CD4-positive, alpha-beta T cell treated with Interleukin-2 at 100 ng/mL for 4 hours (primary cell): Measurements from ENCODE around the gene KIF14.
"Not testable (repeated sequence)": the region's sequence is repeated elsewhere in the genome, so short reads cannot be mapped to it uniquely, and the experiment has no call there.

Experiments used
- DNase-seq: peaks from one replicate; pipeline ENCODE4 v3.0.0-alpha.2; 2020; ENCODE audit warnings: low spot score

Gene KIF14

GRCh38 chr1:200538179-200538578 is 82.4 kb downstream of the KIF14 start:
- no peak for DNase-seq

DNA sequence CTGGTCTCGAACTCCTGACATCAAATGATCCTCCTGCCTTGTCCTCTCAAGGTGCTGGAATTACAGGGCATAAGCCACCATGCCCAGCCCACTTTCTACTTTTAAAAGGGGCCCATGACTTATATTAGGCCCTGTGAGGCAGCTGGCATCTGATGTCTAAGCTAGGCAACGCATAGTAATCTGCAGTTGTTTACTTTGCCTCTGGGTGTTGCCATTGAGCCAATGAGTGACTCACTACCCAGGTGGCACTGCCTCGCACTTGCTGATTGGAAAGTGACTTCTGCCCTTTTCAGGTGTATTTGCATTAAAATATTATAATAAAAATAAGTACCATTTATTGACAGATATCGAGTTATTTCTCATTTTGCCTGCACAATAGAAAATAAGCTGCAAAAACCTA is 84.9 kb downstream of the KIF14 start:
- peak; percentile 7 for DNase-seq

DNA sequence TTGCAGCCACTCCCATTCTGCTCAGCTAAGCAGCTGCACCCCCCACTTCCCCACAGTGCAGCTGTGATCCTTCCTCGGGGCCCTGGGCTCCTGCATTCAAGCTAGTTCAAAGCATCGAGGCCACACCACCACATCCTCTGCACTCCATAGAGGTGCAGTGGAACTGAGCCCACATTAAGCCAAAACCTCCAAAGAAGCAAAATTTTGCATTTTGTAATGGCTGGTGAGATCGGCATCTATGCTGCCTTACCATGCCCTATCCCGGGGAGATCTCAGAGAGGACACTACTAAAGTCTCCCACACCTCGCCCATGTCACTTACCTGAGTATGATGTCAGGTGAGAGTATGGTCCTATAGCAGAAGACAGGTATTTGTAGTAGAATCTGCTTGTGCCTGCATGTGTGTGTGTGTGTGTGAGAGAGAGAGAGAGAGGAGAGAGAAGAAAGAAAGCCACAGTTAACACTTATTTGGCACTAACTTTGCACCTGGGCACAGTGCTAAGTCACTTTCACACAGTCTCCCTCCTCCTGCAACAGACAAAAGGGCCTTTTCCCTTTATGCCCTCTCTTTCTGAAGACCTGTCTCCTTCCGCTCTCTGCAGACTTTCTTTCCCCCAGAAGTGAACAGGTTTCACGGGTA is 89.8 kb downstream of the KIF14 start:
- DNase-seq = peak; percentile 35

GRCh38 chr1:200528858-200529606 is 91.5 kb downstream of the KIF14 start:
- DNase-seq = no peak

DNA sequence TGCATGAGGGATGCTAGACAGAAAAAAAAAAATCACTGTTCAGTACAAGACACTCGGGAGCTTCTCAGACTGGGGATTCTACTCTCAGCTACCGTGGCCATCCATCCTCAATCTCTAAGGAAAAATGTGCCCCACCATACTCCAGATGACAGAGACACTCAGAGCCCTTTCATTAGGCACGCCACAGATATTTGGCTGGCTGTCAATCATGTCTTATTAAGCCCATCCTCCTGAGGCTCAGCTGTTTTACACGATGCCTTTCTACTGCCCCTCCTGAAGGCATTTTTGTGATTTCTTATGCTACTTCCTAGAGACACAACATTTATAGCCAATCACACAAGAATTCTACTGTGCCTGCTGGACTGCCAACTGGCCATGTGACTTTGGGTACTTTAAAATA is 92.9 kb downstream of the KIF14 start:
- DNase-seq = no peak

DNA sequence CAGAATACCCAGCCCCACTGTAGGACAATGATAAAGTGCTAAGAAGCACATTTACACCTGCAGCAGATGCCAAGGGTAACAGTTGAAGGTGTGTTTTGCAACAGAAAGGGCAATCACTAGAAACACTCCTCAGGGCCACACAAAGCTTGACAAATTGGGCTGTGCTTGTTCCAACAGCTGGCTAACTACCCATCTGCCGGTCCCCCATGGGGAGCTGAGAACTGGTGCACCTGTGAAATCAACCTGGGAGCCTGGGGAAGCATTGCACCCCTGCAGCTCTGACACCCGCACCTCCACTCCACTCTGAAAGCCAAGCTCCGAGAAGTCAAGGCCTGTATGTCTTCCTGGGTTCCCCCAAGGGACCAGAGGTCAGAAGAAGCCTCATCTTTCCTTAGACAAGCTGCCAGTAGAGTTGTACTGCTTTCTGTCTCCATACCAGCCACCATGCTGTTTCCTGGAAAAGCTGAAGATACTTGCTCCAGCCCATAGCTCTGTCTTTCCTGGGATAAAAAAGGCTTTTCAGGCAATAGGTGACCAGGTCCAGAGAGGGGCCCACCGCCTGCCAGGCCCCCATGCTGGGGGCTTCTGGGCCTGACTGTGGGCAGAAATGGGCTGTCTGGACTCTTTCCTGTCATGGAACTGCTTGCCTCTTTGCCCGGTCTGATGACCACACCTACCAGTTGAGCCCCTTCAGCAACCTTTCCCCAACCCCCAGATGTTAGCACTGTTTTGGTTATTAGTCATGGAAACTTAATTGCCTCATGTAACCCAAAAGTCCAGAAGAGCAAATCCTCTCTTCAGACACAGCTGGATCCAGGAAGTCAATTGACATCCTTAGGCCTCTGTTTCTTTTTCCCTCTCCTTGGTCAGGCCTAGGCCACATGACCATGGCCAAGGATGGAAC is 93.6 kb downstream of the KIF14 start:
- no peak for DNase-seq

- DNase-seq = no peak
These were observed 95.2 kb downstream of the KIF14 start for GRCh38 chr1:200525090-200525987.

GRCh38 chr1:200524551-200524950 is 96.0 kb downstream of the KIF14 start:
- not testable (repeated sequence) for DNase-seq

DNA sequence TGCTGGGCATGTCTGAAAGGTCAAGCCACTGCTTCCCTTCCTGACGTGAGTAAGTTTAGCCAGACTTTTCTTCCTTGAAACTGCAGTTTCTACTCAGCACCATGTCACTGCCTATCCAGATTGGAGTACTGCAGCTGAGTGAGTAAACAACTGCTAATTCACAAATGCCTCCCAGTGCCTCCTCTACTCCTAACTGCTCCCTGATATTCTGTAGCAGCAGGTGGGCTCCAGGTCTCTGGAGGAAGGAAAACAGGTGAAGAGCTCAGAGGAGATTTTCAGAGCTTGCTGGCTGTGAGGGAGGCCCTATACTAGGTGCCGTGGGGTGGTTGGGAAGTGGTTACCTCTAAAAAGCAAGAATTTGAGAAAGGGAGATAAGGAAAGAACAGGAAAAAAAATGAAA is 96.5 kb downstream of the KIF14 start:
- DNase-seq = no peak

DNA sequence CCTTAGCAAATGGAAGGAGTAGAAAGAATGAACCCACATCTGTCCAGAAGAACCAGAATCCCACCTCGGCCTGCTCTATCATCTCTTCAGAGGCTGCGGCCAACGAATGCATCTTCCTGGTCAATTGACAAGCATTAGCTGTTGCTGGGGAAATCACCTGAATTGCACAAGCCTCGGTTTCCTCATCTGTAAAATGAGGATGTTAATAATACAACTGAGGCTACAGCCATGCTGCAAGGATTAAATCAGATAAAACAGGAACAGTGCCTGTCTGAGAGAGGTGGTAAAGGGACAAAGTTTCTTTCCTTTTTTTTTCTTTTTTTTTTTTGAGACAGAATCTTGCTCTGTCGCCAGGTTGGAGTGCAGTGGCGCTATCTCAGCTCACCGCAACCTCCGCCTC is 99.8 kb downstream of the KIF14 start:
- DNase-seq = no peak

- no peak for DNase-seq
These were observed 102.0 kb downstream of the KIF14 start for GRCh38 chr1:200518524-200518923.

DNA sequence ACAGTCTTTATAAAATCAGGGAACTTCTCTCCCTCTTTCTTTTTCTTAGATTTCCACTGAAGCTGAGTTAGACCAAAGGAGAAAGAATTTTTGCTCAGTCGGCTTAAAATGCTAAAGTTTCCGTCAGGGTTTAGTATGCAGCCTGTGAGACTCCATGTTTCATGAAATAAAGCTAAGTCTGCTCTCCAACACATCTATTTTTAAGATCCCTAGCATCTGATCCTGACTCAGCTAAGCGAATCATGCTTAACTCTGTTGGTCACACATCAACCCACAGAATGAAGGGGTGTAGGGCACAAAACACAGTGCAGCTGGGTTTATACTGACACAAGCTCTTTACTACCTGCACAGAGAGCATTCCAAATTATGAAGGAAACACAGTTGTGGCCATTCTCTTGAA is 108.4 kb downstream of the KIF14 start:
- DNase-seq = no peak

GRCh38 chr1:200510228-200510623 is 110.3 kb downstream of the KIF14 start:
- DNase-seq = peak; percentile 78

- DNase-seq = no peak
These were observed 114.1 kb downstream of the KIF14 start for GRCh38 chr1:200506471-200506870.

- no peak for DNase-seq
These were observed 115.3 kb downstream of the KIF14 start for GRCh38 chr1:200505257-200505656.
